Suprapubic skin (tissue), 4 donors: ENCODE results near the gene STK17A.

ENCODE experiments used
- CTCF ChIP-seq, 2 donors: fragments of 200-600 bp in 1 of 2; fragments of 450-650 bp in 1 of 2; sonication (generic) in 1 of 2; IDR thresholded peaks; one replicate each; pipeline ENCODE4 v1.5.1; 2016 to 2019; ENCODE audit warnings: antibody characterized with exemption in 2 of 2, mild to moderate bottlenecking in 1 of 2, moderate library complexity in 1 of 2
- EP300 ChIP-seq: sonication (generic); formaldehyde crosslinking; IDR thresholded peaks from one replicate; pipeline ENCODE4 v1.6.1; 2017; ENCODE audit warnings: antibody characterized with exemption
- POLR2A ChIP-seq, 2 donors: fragments of 450-650 bp; IDR thresholded peaks; one replicate each; pipeline ENCODE4 v1.6.1; 2017; ENCODE audit warnings: antibody characterized with exemption in 2 of 2, mild to moderate bottlenecking in 2 of 2, moderate library complexity in 2 of 2
- POLR2AphosphoS5 ChIP-seq, 3 donors: sonication (generic); formaldehyde crosslinking; IDR thresholded peaks; one replicate each; pipeline ENCODE4 v1.6.1; 2017; ENCODE audit warnings: antibody characterized with exemption in 3 of 3

- peak; percentile 97 to 100 for TF ChIP-seq CTCF (IDR thresholded peaks at IDR 0.05)
- TF ChIP-seq POLR2AphosphoS5 (IDR thresholded peaks at IDR 0.05) = peak; percentile 25 to 72 (median 48)
- peak; percentile 62 to 79 for TF ChIP-seq POLR2A (IDR thresholded peaks at IDR 0.05)
- no peak for TF ChIP-seq EP300
Measured at GRCh38 chr7:43582503-43583423, at the start of gene STK17A.
